HG02981 (cell line): ENCODE data around the gene GTF2H4.
A peak's percentile ranks its signal among the peaks of the same experiment; 100 is the strongest.

Source experiments
- ATAC-seq: cut with Tn5 transposase; IDR thresholded peaks from one replicate; pipeline ENCODE4 v1.9.1; 2021; ENCODE audit warnings: mild to moderate bottlenecking, moderate library complexity; ENCODE audit not compliant: unreplicated experiment

The GTF2H4 gene

GRCh38 chr6:30951907-30952469 is 44.0 kb downstream of the GTF2H4 start:
- no peak for ATAC-seq

- ATAC-seq: no peak
Measured at GRCh38 chr6:30954631-30955366, 46.8 kb downstream of the GTF2H4 start.

GRCh38 chr6:30955367-30956042 is 47.5 kb downstream of the GTF2H4 start:
- peak; percentile 44 for ATAC-seq

GRCh38 chr6:30957716-30958115 is 49.7 kb downstream of the GTF2H4 start:
- ATAC-seq: no peak

- no peak for ATAC-seq
Measured at GRCh38 chr6:30960907-30961673, 53.1 kb downstream of the GTF2H4 start.

GRCh38 chr6:30962716-30963115 is 54.7 kb downstream of the GTF2H4 start:
- ATAC-seq: no peak

GRCh38 chr6:30963641-30964040 is 55.6 kb downstream of the GTF2H4 start:
- no peak for ATAC-seq
